ENCODE results near the gene RBFOX2.
A peak's percentile ranks its signal among the peaks of the same experiment; 100 is the strongest.
"Not testable (repeated sequence)": the region's sequence is repeated elsewhere in the genome, so short reads cannot be mapped to it uniquely, and the experiment has no call there.

Gene RBFOX2

GRCh38 chr22:36056980-36057379, 28.4 kb upstream of the RBFOX2 start:
- Mint-ChIP-seq H3K4me1 (peaks cover 23% of the 10 kb centered on the region), H3K27me3 (ENCODE audit: low read depth) (peaks cover 7% of the 10 kb centered on the region), H3K4me3 (no peak overlapping the region), H3K27ac (peak overlapping the region; percentile 4 to 60 (median 47)), H3K9me3 (no peaks in the 10 kb centered on the region), H3K36me3 (ENCODE audit: low read depth) (no peaks in the 10 kb centered on the region)
- TF ChIP-seq CTCF (IDR thresholded peaks at IDR 0.05; ENCODE audit: unreplicated experiment in 3 of 3), result no peak

GRCh38 chr22:36055376-36056295, 27.0 kb upstream of the RBFOX2 start:
- no peaks in the 10 kb centered on the region for H3K36me3 Mint-ChIP-seq (ENCODE audit: low read depth)
- H3K27ac Mint-ChIP-seq, result peak overlapping the region; percentile 60 to 93 (median 82)
- H3K9me3 Mint-ChIP-seq, result no peaks in the 10 kb centered on the region
- H3K4me3 Mint-ChIP-seq, result peak overlapping the region; percentile 18 to 43 (median 28)
- H3K4me1 Mint-ChIP-seq, result peaks cover 23% of the 10 kb centered on the region
- peaks cover 7% of the 10 kb centered on the region for H3K27me3 Mint-ChIP-seq (ENCODE audit: low read depth)
- no peak for TF ChIP-seq CTCF (IDR thresholded peaks at IDR 0.05; ENCODE audit: unreplicated experiment in 3 of 3)

- H3K27me3 Mint-ChIP-seq (ENCODE audit: low read depth); H3K4me3 Mint-ChIP-seq; H3K36me3 Mint-ChIP-seq (ENCODE audit: low read depth); H3K9me3 Mint-ChIP-seq: not testable (repeated sequence)
- peak overlapping the region in 1 of 3 experiments; percentile 93 for H3K27ac Mint-ChIP-seq
- H3K4me1 Mint-ChIP-seq, result peaks cover 23% of the 10 kb centered on the region
Observed at GRCh38 chr22:36054446-36054845, 25.8 kb upstream of the RBFOX2 start.

- peak overlapping the region in 1 of 3 experiments; percentile 46 for H3K27ac Mint-ChIP-seq
- H3K4me3 Mint-ChIP-seq, result no peak overlapping the region
- no peak for TF ChIP-seq CTCF (IDR thresholded peaks at IDR 0.05; ENCODE audit: unreplicated experiment in 3 of 3)
- H3K4me1 Mint-ChIP-seq, result peaks cover 23% of the 10 kb centered on the region
- no peaks in the 10 kb centered on the region for H3K36me3 Mint-ChIP-seq (ENCODE audit: low read depth)
- no peaks in the 10 kb centered on the region for H3K9me3 Mint-ChIP-seq
- H3K27me3 Mint-ChIP-seq (ENCODE audit: low read depth), result peaks cover 7% of the 10 kb centered on the region
Observed at GRCh38 chr22:36053242-36054147, 24.9 kb upstream of the RBFOX2 start.

- Mint-ChIP-seq H3K4me1 (peaks cover 23% of the 10 kb centered on the region), H3K27ac (peak overlapping the region in 1 of 3 experiments; percentile 3), H3K27me3 (ENCODE audit: low read depth) (peaks cover 4% of the 10 kb centered on the region), H3K9me3 (no peaks in the 10 kb centered on the region), H3K36me3 (ENCODE audit: low read depth) (no peaks in the 10 kb centered on the region), H3K4me3 (no peak overlapping the region)
- TF ChIP-seq CTCF (IDR thresholded peaks at IDR 0.05; ENCODE audit: unreplicated experiment in 3 of 3), result no peak
Observed at GRCh38 chr22:36052505-36052941, 23.9 kb upstream of the RBFOX2 start.

- Mint-ChIP-seq H3K9me3 (peaks cover under 1% of the 10 kb centered on the region), H3K27ac (no peak overlapping the region), H3K36me3 (ENCODE audit: low read depth) (no peaks in the 10 kb centered on the region), H3K4me1 (no peaks in the 10 kb centered on the region), H3K27me3 (ENCODE audit: low read depth) (no peaks in the 10 kb centered on the region), H3K4me3 (no peak overlapping the region)
- no peak for TF ChIP-seq CTCF (IDR thresholded peaks at IDR 0.05; ENCODE audit: unreplicated experiment in 3 of 3)
Observed at GRCh38 chr22:36049678-36049997, 21.0 kb upstream of the RBFOX2 start.

Data from nephron (organoid).